Activated T-cell treated with anti-CD3 and anti-CD28 coated beads, Interleukin-2, amount 50 U/mL, for 24 hours (primary cell): ENCODE results near the gene TDRD9.

Source experiments
- DNase-seq: peaks from one replicate; pipeline ENCODE4 v3.0.0-alpha.2; 2020
- H3K27ac Mint-ChIP-seq: 2 replicates; pipeline ENCODE4 v1.8.0; 2020; ENCODE audit warnings: mild to moderate bottlenecking, mixed read lengths
- H3K27me3 Mint-ChIP-seq: 2 replicates; pipeline ENCODE4 v1.8.0; 2020; ENCODE audit warnings: mixed read lengths
- H3K36me3 Mint-ChIP-seq: 2 replicates; pipeline ENCODE4 v1.8.0; 2020; ENCODE audit warnings: low read depth, mixed read lengths
- H3K4me1 Mint-ChIP-seq: 2 replicates; pipeline ENCODE4 v1.8.0; 2020; ENCODE audit warnings: low read depth, mixed read lengths
- H3K4me3 Mint-ChIP-seq: 2 replicates; pipeline ENCODE4 v1.8.0; 2020; ENCODE audit warnings: mild to moderate bottlenecking, moderate library complexity, mixed read lengths
- H3K9me3 Mint-ChIP-seq: 2 replicates; pipeline ENCODE4 v1.8.0; 2020; ENCODE audit warnings: mixed read lengths

Gene TDRD9

GRCh38 chr14:104034976-104035699 lies 106.9 kb downstream of the TDRD9 start:
- Mint-ChIP-seq H3K4me1 (no peaks in the 10 kb centered on the region), H3K4me3 (no peak overlapping the region), H3K9me3 (no peaks in the 10 kb centered on the region), H3K27ac (no peak overlapping the region), H3K27me3 (peaks cover 53% of the 10 kb centered on the region), H3K36me3 (no peaks in the 10 kb centered on the region)
- DNase-seq = no peak

GRCh38 chr14:104036212-104036611 lies 108.0 kb downstream of the TDRD9 start:
- peaks cover 59% of the 10 kb centered on the region for H3K27me3 Mint-ChIP-seq
- H3K27ac Mint-ChIP-seq = no peak overlapping the region
- DNase-seq = no peak
- no peaks in the 10 kb centered on the region for H3K9me3 Mint-ChIP-seq
- no peaks in the 10 kb centered on the region for H3K4me1 Mint-ChIP-seq
- no peak overlapping the region for H3K4me3 Mint-ChIP-seq
- no peaks in the 10 kb centered on the region for H3K36me3 Mint-ChIP-seq

- Mint-ChIP-seq H3K9me3 (no peaks in the 10 kb centered on the region), H3K4me3 (no peak overlapping the region), H3K27me3 (peaks cover 57% of the 10 kb centered on the region), H3K4me1 (no peaks in the 10 kb centered on the region), H3K36me3 (no peaks in the 10 kb centered on the region), H3K27ac (no peak overlapping the region)
- DNase-seq = no peak
Observed at GRCh38 chr14:104037074-104037473, 108.8 kb downstream of the TDRD9 start.

- H3K4me3 Mint-ChIP-seq = no peak overlapping the region
- no peak overlapping the region for H3K27ac Mint-ChIP-seq
- no peak for DNase-seq
- H3K4me1 Mint-ChIP-seq = no peaks in the 10 kb centered on the region
- no peaks in the 10 kb centered on the region for H3K36me3 Mint-ChIP-seq
- H3K27me3 Mint-ChIP-seq = peaks cover 51% of the 10 kb centered on the region
- H3K9me3 Mint-ChIP-seq = no peaks in the 10 kb centered on the region
Observed at GRCh38 chr14:104037903-104038302, 109.6 kb downstream of the TDRD9 start.

GRCh38 chr14:104039214-104039613 lies 111.0 kb downstream of the TDRD9 start:
- H3K9me3 Mint-ChIP-seq = no peaks in the 10 kb centered on the region
- peaks cover 42% of the 10 kb centered on the region for H3K27me3 Mint-ChIP-seq
- H3K4me3 Mint-ChIP-seq = no peak overlapping the region
- no peak overlapping the region for H3K27ac Mint-ChIP-seq
- no peak for DNase-seq
- no peaks in the 10 kb centered on the region for H3K36me3 Mint-ChIP-seq
- H3K4me1 Mint-ChIP-seq = no peaks in the 10 kb centered on the region

GRCh38 chr14:104040539-104040938 lies 112.3 kb downstream of the TDRD9 start:
- H3K36me3 Mint-ChIP-seq = no peaks in the 10 kb centered on the region
- no peaks in the 10 kb centered on the region for H3K4me1 Mint-ChIP-seq
- no peak overlapping the region for H3K4me3 Mint-ChIP-seq
- no peak overlapping the region for H3K27ac Mint-ChIP-seq
- no peak for DNase-seq
- H3K27me3 Mint-ChIP-seq = peaks cover 29% of the 10 kb centered on the region
- H3K9me3 Mint-ChIP-seq = no peaks in the 10 kb centered on the region

GRCh38 chr14:104041430-104042104 lies 113.3 kb downstream of the TDRD9 start:
- no peak for DNase-seq
- H3K4me1 Mint-ChIP-seq = no peaks in the 10 kb centered on the region
- no peak overlapping the region for H3K4me3 Mint-ChIP-seq
- no peaks in the 10 kb centered on the region for H3K36me3 Mint-ChIP-seq
- H3K9me3 Mint-ChIP-seq = no peaks in the 10 kb centered on the region
- H3K27ac Mint-ChIP-seq = no peak overlapping the region
- peaks cover 28% of the 10 kb centered on the region for H3K27me3 Mint-ChIP-seq

- no peak overlapping the region for H3K27ac Mint-ChIP-seq
- no peaks in the 10 kb centered on the region for H3K36me3 Mint-ChIP-seq
- no peaks in the 10 kb centered on the region for H3K4me1 Mint-ChIP-seq
- no peaks in the 10 kb centered on the region for H3K9me3 Mint-ChIP-seq
- H3K4me3 Mint-ChIP-seq = no peak overlapping the region
- H3K27me3 Mint-ChIP-seq = peaks cover 22% of the 10 kb centered on the region
- no peak for DNase-seq
Observed at GRCh38 chr14:104044016-104044415, 115.8 kb downstream of the TDRD9 start.

- peaks cover 16% of the 10 kb centered on the region for H3K27me3 Mint-ChIP-seq
- H3K4me1 Mint-ChIP-seq = no peaks in the 10 kb centered on the region
- DNase-seq = no peak
- no peaks in the 10 kb centered on the region for H3K36me3 Mint-ChIP-seq
- H3K4me3 Mint-ChIP-seq = no peak overlapping the region
- H3K9me3 Mint-ChIP-seq = no peaks in the 10 kb centered on the region
- H3K27ac Mint-ChIP-seq = no peak overlapping the region
Observed at GRCh38 chr14:104047761-104048160, 119.5 kb downstream of the TDRD9 start.

- Mint-ChIP-seq H3K36me3 (no peaks in the 10 kb centered on the region), H3K9me3 (no peaks in the 10 kb centered on the region), H3K4me1 (no peaks in the 10 kb centered on the region), H3K4me3 (no peak overlapping the region), H3K27ac (no peak overlapping the region), H3K27me3 (peaks cover 19% of the 10 kb centered on the region)
- no peak for DNase-seq
Observed at GRCh38 chr14:104048758-104049507, 120.7 kb downstream of the TDRD9 start.

- Mint-ChIP-seq H3K36me3 (no peaks in the 10 kb centered on the region), H3K4me1 (no peaks in the 10 kb centered on the region), H3K27me3 (peaks cover 22% of the 10 kb centered on the region), H3K27ac (no peak overlapping the region), H3K9me3 (no peaks in the 10 kb centered on the region), H3K4me3 (no peak overlapping the region)
- DNase-seq = no peak
Observed at GRCh38 chr14:104049576-104050240, 121.5 kb downstream of the TDRD9 start.

- Mint-ChIP-seq H3K27ac (no peak overlapping the region), H3K27me3 (peaks cover 24% of the 10 kb centered on the region), H3K4me1 (no peaks in the 10 kb centered on the region), H3K36me3 (no peaks in the 10 kb centered on the region), H3K9me3 (no peaks in the 10 kb centered on the region), H3K4me3 (no peak overlapping the region)
- DNase-seq = no peak
Observed at GRCh38 chr14:104051092-104051813, 123.0 kb downstream of the TDRD9 start.

- H3K27ac Mint-ChIP-seq = no peak overlapping the region
- no peaks in the 10 kb centered on the region for H3K36me3 Mint-ChIP-seq
- DNase-seq = no peak
Observed at GRCh38 chr14:104054222-104054905, 126.1 kb downstream of the TDRD9 start.

More at GRCh38 chr14:104054222-104054905, 126.1 kb downstream of the TDRD9 start:
- Mint-ChIP-seq H3K4me3 (no peak overlapping the region), H3K4me1 (no peaks in the 10 kb centered on the region), H3K27me3 (peaks cover 31% of the 10 kb centered on the region), H3K9me3 (no peaks in the 10 kb centered on the region)
